AG04450 (cell line): ENCODE data around the gene SULT6B1. TPM values are rescaled to one million over a fixed set of nuclear protein-coding genes. Genes with fewer than 3 reads are reported as not detected.
A peak's percentile ranks its signal among the peaks of the same experiment; 100 is the strongest.

Experiments used
- CTCF ChIA-PET: fragments of 300-600, 350-600 bp; formaldehyde crosslinking; extraction: SDS; loops from one replicate; lab custom pipeline; 2022; ENCODE audit warnings: antibody characterized with exemption, inconsistent platforms; lab: Charles Lee
- POLR2A ChIA-PET: fragments of 350-600 bp; formaldehyde crosslinking; extraction: SDS; loops from one replicate; lab custom pipeline; 2021; ENCODE audit warnings: antibody characterized with exemption, inconsistent platforms; lab: Yijun Ruan, JAX
- DNase-seq: peaks from one replicate; pipeline ENCODE4 v3.0.0-alpha.2; 2011; ENCODE audit warnings: low read depth, low spot score
- H3K27ac ChIP-seq: one replicate; pipeline ENCODE4 v1.5.1; 2012; ENCODE audit warnings: low read depth, low read length, control low read depth
- H3K27me3 ChIP-seq: one replicate; pipeline ENCODE4 v1.6.0; 2012; ENCODE audit warnings: low read length; ENCODE audit not compliant: control insufficient read depth, insufficient read depth
- H3K4me3 ChIP-seq: 2 replicates; pipeline ENCODE4 v1.5.1; 2011; ENCODE audit warnings: mild to moderate bottlenecking, low read depth, low read length, control low read depth
- H3K9me3 ChIP-seq: 2 replicates; pipeline ENCODE4 v1.5.1; 2012; ENCODE audit warnings: low read length; ENCODE audit not compliant: control insufficient read depth, insufficient read depth
- polyA plus RNA-seq: library from polyadenylated mRNA; depleted of rRNA; stranded (reverse); fragments of >200 nt; gene quantifications from 2 replicates; pipeline ENCODE4 v1.2.3, GENCODE V29; 2011
- TF ChIP-seq, protein P1 (sequence below): IDR thresholded peaks from 2 replicates; pipeline ENCODE4 v1.5.1; 2011; ENCODE audit warnings: low read depth, low read length, control low read depth, inconsistent platforms

The SULT6B1 gene
- polyA plus RNA-seq, 1 experiment = not detected

DNA sequence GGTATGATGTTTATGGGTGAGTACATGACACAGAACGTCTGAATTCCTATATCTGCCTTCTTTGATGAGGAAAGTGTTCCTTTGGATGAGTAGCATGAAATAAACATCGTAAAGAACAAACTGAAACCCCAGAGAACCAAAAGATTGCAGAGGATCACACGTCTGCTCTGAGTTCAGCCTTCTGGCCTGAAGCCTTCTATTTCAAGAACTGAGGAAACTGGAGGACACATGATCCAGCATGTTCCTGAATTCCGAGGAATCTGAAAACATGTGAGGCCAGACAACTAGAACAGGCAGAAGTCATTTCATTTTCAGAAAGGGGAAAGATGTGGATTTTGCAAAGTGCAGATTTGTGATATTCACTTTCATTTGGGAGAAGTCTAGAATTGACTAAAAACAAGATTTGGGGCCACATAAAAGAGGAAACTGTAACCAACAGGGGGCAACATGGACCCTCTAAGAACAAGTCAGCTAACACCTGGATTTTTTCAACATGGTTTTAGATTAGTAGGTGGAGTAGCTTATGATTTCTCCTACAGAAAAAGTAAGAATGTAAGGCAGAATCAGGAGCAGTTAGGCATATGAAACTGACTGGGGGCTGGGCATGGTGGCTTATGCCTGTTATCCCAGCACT, 8.3 kb downstream of the SULT6B1 start:
- H3K9me3 ChIP-seq = no peaks in the 10 kb centered on the region
- CTCF ChIA-PET = interaction anchor here (0.6 to 1.3 kb wide), 4 partner anchors 9 to 35 kb away, joined by 3 to 6 read pairs (median 3); no protein-coding TSS in a partner anchor
- H3K4me3 ChIP-seq = no peak overlapping the region
- no peak for DNase-seq
- H3K27ac ChIP-seq = no peak overlapping the region
- TF ChIP-seq, protein P1, sequence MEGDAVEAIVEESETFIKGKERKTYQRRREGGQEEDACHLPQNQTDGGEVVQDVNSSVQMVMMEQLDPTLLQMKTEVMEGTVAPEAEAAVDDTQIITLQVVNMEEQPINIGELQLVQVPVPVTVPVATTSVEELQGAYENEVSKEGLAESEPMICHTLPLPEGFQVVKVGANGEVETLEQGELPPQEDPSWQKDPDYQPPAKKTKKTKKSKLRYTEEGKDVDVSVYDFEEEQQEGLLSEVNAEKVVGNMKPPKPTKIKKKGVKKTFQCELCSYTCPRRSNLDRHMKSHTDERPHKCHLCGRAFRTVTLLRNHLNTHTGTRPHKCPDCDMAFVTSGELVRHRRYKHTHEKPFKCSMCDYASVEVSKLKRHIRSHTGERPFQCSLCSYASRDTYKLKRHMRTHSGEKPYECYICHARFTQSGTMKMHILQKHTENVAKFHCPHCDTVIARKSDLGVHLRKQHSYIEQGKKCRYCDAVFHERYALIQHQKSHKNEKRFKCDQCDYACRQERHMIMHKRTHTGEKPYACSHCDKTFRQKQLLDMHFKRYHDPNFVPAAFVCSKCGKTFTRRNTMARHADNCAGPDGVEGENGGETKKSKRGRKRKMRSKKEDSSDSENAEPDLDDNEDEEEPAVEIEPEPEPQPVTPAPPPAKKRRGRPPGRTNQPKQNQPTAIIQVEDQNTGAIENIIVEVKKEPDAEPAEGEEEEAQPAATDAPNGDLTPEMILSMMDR = no peak
- POLR2A ChIA-PET = interaction anchor here (0.7 kb wide), 1 partner anchor 1357 kb away, joined by 3 read pairs; no protein-coding TSS in a partner anchor
- H3K27me3 ChIP-seq = no peaks in the 10 kb centered on the region

DNA sequence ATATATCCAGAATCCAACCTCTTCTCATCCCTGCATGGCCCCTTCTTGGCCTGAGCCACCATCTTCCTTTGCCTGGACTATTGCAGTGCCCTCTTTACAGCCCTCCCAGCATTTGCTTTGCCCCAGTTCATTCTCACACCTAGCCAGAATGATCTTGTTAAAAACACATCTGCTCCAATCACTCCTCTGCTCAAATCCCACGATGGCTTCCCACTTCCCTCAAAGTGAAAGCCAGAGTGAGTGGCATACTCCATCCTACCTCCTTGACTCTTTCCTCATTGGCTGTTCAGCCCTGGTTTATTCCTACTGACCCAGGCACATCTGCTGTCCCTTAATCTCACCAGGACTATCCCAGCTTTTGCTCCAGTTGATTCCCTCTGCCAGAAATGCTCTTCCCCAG, 14.7 kb downstream of the SULT6B1 start:
- no peak for DNase-seq
- Histone ChIP-seq H3K4me3 (no peak overlapping the region), H3K9me3 (no peaks in the 10 kb centered on the region), H3K27me3 (no peaks in the 10 kb centered on the region), H3K27ac (no peak overlapping the region)
- CTCF ChIA-PET = no interaction called here
- POLR2A ChIA-PET = no interaction called here
- TF ChIP-seq, protein P1 = no peak

GRCh38 chr2:37171624-37171950, 16.9 kb downstream of the SULT6B1 start:
- TF ChIP-seq, protein P1 = no peak
- ChIA-PET CTCF (interaction anchor here (1.0 to 1.5 kb wide), 2 partner anchors 9 to 706 kb away, joined by 3 to 4 read pairs; no protein-coding TSS in a partner anchor), POLR2A (interaction anchor here (0.7 kb wide), 1 partner anchor 22 kb away, joined by 3 read pairs; no protein-coding TSS in a partner anchor)
- Histone ChIP-seq H3K4me3 (no peak overlapping the region), H3K27me3 (no peaks in the 10 kb centered on the region), H3K27ac (no peak overlapping the region), H3K9me3 (no peaks in the 10 kb centered on the region)
- no peak for DNase-seq

GRCh38 chr2:37168217-37168981, 20.1 kb downstream of the SULT6B1 start:
- POLR2A ChIA-PET = no interaction called here
- Histone ChIP-seq H3K9me3 (peaks cover 10% of the 10 kb centered on the region), H3K27ac (no peak overlapping the region), H3K4me3 (no peak overlapping the region), H3K27me3 (no peaks in the 10 kb centered on the region)
- TF ChIP-seq, protein P1 = peak; percentile 77
- CTCF ChIA-PET = interaction anchor here (0.6 to 2.5 kb wide), 27 partner anchors 8 to 1436 kb away, joined by 3 to 16 read pairs (median 4); partner anchors contain the start of gene SULT6B1
- DNase-seq = no peak
